ENCODE data around the gene IST1. TPM values are rescaled to one million over a fixed set of nuclear protein-coding genes. Genes with fewer than 3 reads are reported as not detected.

IST1 gene
- total RNA-seq, 2 donors from 2014 or later, result 140 to 150 TPM

- H3K27me3 ChIP-seq, result no peaks in the 10 kb centered on the region
- H3K4me3 ChIP-seq, result no peak overlapping the region
- TF ChIP-seq CTCF (IDR thresholded peaks at IDR 0.05), result no peak
- peaks cover 89% of the 10 kb centered on the region for H3K36me3 ChIP-seq
- no peak for DNase-seq (ENCODE audit: low spot score)
- no peaks in the 10 kb centered on the region for H3K9me3 ChIP-seq
- peaks cover 0 to 46% of the 10 kb centered on the region in 2 donors for H3K4me1 ChIP-seq
- H3K27ac ChIP-seq, result no peak overlapping the region
Observed at GRCh38 chr16:71923941-71924690, 28.8 kb downstream of the IST1 start.

GRCh38 chr16:71924710-71925109, 29.4 kb downstream of the IST1 start:
- H3K4me3 ChIP-seq, result no peak overlapping the region
- peaks cover 83% of the 10 kb centered on the region for H3K36me3 ChIP-seq
- no peak for TF ChIP-seq CTCF (IDR thresholded peaks at IDR 0.05)
- H3K27me3 ChIP-seq, result no peaks in the 10 kb centered on the region
- DNase-seq (ENCODE audit: low spot score), result no peak
- H3K4me1 ChIP-seq, result peaks cover 0 to 52% of the 10 kb centered on the region in 2 donors
- no peaks in the 10 kb centered on the region for H3K9me3 ChIP-seq
- no peak overlapping the region for H3K27ac ChIP-seq

- TF ChIP-seq CTCF (IDR thresholded peaks at IDR 0.05), result no peak
- Histone ChIP-seq H3K4me1 (peaks cover 0 to 62% of the 10 kb centered on the region in 2 donors), H3K4me3 (no peak overlapping the region), H3K27me3 (no peaks in the 10 kb centered on the region), H3K9me3 (no peaks in the 10 kb centered on the region), H3K36me3 (peaks cover 69% of the 10 kb centered on the region), H3K27ac (peak overlapping the region; percentile 66 to 73)
- peak; percentile 68 for DNase-seq (ENCODE audit: low spot score)
Observed at GRCh38 chr16:71927383-71927782, 32.1 kb downstream of the IST1 start.

GRCh38 chr16:71927787-71928186, 32.5 kb downstream of the IST1 start:
- Histone ChIP-seq H3K9me3 (no peaks in the 10 kb centered on the region), H3K27me3 (no peaks in the 10 kb centered on the region)
- no peak for DNase-seq (ENCODE audit: low spot score)

GRCh38 chr16:71929048-71929447, 33.7 kb downstream of the IST1 start:
- no peak for DNase-seq (ENCODE audit: low spot score)
- TF ChIP-seq CTCF (IDR thresholded peaks at IDR 0.05), result no peak
- H3K4me3 ChIP-seq, result no peak overlapping the region
- H3K9me3 ChIP-seq, result no peaks in the 10 kb centered on the region
- peaks cover 0 to 64% of the 10 kb centered on the region in 2 donors for H3K4me1 ChIP-seq
- peaks cover 60% of the 10 kb centered on the region for H3K36me3 ChIP-seq
- H3K27me3 ChIP-seq, result no peaks in the 10 kb centered on the region
- H3K27ac ChIP-seq, result peak overlapping the region; percentile 66 to 73

More at GRCh38 chr16:71927787-71928186, 32.5 kb downstream of the IST1 start:
- H3K4me1 ChIP-seq, result peaks cover 0 to 62% of the 10 kb centered on the region in 2 donors
- no peak overlapping the region for H3K4me3 ChIP-seq
- peak overlapping the region; percentile 66 to 73 for H3K27ac ChIP-seq
- H3K36me3 ChIP-seq, result peaks cover 65% of the 10 kb centered on the region
- TF ChIP-seq CTCF (IDR thresholded peaks at IDR 0.05), result no peak

All from right atrium auricular region (tissue), 2 donors.